ENCODE results near the gene BCAS1.
"Not testable (repeated sequence)": the region's sequence is repeated elsewhere in the genome, so short reads cannot be mapped to it uniquely, and the experiment has no call there.

Gene BCAS1

GRCh38 chr20:53986037-53986650 lies 84.2 kb downstream of the BCAS1 start:
- no peak for DNase-seq (ENCODE audit: low read depth in 2 of 2)

GRCh38 chr20:53985150-53985518 lies 85.3 kb downstream of the BCAS1 start:
- no peak for DNase-seq (ENCODE audit: low read depth in 2 of 2)

- no peak for DNase-seq (ENCODE audit: low read depth in 2 of 2)
Measured at GRCh38 chr20:53984356-53985149, 85.8 kb downstream of the BCAS1 start.

GRCh38 chr20:53983401-53983800 lies 87.0 kb downstream of the BCAS1 start:
- DNase-seq (ENCODE audit: low read depth in 2 of 2): no peak

- no peak for DNase-seq (ENCODE audit: low read depth in 2 of 2)
Measured at GRCh38 chr20:53982624-53983023, 87.8 kb downstream of the BCAS1 start.

GRCh38 chr20:53981752-53982437 lies 88.5 kb downstream of the BCAS1 start:
- peak in 1 of 2 donors; percentile 2 for DNase-seq (ENCODE audit: low read depth in 2 of 2)

GRCh38 chr20:53981130-53981529 lies 89.3 kb downstream of the BCAS1 start:
- no peak for DNase-seq (ENCODE audit: low read depth in 2 of 2)

- DNase-seq (ENCODE audit: low read depth in 2 of 2): no peak
Measured at GRCh38 chr20:53980031-53980465, 90.3 kb downstream of the BCAS1 start.

- no peak for DNase-seq (ENCODE audit: low read depth in 2 of 2)
Measured at GRCh38 chr20:53978497-53978896, 91.9 kb downstream of the BCAS1 start.

GRCh38 chr20:53977391-53977790 lies 93.0 kb downstream of the BCAS1 start:
- DNase-seq (ENCODE audit: low read depth in 2 of 2): no peak

- no peak for DNase-seq (ENCODE audit: low read depth in 2 of 2)
Measured at GRCh38 chr20:53975761-53976160, 94.6 kb downstream of the BCAS1 start.

- no peak for DNase-seq (ENCODE audit: low read depth in 2 of 2)
Measured at GRCh38 chr20:53974785-53975555, 95.4 kb downstream of the BCAS1 start.

- DNase-seq (ENCODE audit: low read depth in 2 of 2): not testable (repeated sequence)
Measured at GRCh38 chr20:53973882-53974281, 96.5 kb downstream of the BCAS1 start.

- DNase-seq (ENCODE audit: low read depth in 2 of 2): no peak
Measured at GRCh38 chr20:53972179-53972578, 98.2 kb downstream of the BCAS1 start.

- no peak for DNase-seq (ENCODE audit: low read depth in 2 of 2)
Measured at GRCh38 chr20:53971096-53971683, 99.2 kb downstream of the BCAS1 start.

- DNase-seq (ENCODE audit: low read depth in 2 of 2): no peak
Measured at GRCh38 chr20:53970232-53970631, 100.2 kb downstream of the BCAS1 start.

GRCh38 chr20:53967527-53967926 lies 102.9 kb downstream of the BCAS1 start:
- no peak for DNase-seq (ENCODE audit: low read depth in 2 of 2)

GRCh38 chr20:53966774-53967398 lies 103.5 kb downstream of the BCAS1 start:
- DNase-seq (ENCODE audit: low read depth in 2 of 2): no peak

- no peak for DNase-seq (ENCODE audit: low read depth in 2 of 2)
Measured at GRCh38 chr20:53964501-53965253, 105.7 kb downstream of the BCAS1 start.

- DNase-seq (ENCODE audit: low read depth in 2 of 2): no peak
Measured at GRCh38 chr20:53964067-53964466, 106.3 kb downstream of the BCAS1 start.

All from stimulated activated CD8-positive, alpha-beta memory T cell treated with anti-CD3 and anti-CD28 coated beads, Interleukin-7, amount 100 ng/mL, for 4 hours (primary cell).